Cardiac muscle cell (in vitro differentiated cells and primary cell): ENCODE data around the gene ZNF76. TPM values are rescaled to one million over a fixed set of nuclear protein-coding genes. Genes with fewer than 3 reads are reported as not detected.

ENCODE experiments used
- DNase-seq, 2 donors: peaks; one replicate each; pipeline versions ENCODE4 v3.0.0 to v3.0.0-alpha.2; 2010 to 2017; ENCODE audit warnings: low read depth in 1 of 2, low spot score in 1 of 2
- H3K27ac ChIP-seq: fragments of 200-600 bp; sonication (generic); 2 replicates; pipeline ENCODE4 v1.5.1; 2016
- H3K27me3 ChIP-seq: fragments of 200-600 bp; sonication (generic); 2 replicates; pipeline ENCODE4 v1.6.0; 2016; ENCODE audit warnings: control low read depth
- H3K36me3 ChIP-seq: fragments of 200-600 bp; sonication (generic); 2 replicates; pipeline ENCODE4 v1.5.1; 2016; ENCODE audit warnings: control low read depth
- H3K4me1 ChIP-seq: fragments of 200-600 bp; sonication (generic); 2 replicates; pipeline ENCODE4 v1.8.1; 2017; ENCODE audit warnings: low read depth, mild to moderate bottlenecking, mixed run types
- H3K4me3 ChIP-seq: fragments of 200-600 bp; sonication (generic); 2 replicates; pipeline ENCODE4 v1.5.1; 2016; ENCODE audit warnings: mild to moderate bottlenecking
- H3K9me3 ChIP-seq: fragments of 200-600 bp; sonication (generic); 2 replicates; pipeline ENCODE4 v1.5.1; 2017; ENCODE audit warnings: low read depth, mild to moderate bottlenecking, control low read depth
- polyA plus RNA-seq: library from polyadenylated mRNA; unstranded; fragments of >200 nt; fragmentation: Nextera tagmentation; extraction: Ambion mirVana; gene quantifications from 2 replicates; pipeline ENCODE4 v1.2.1, GENCODE V29; 2016
- total RNA-seq: library from RNA; depleted of rRNA; stranded (reverse); fragments of >200 nt; gene quantifications from 2 replicates; pipeline ENCODE4 v1.2.3, GENCODE V29; 2016
- TF ChIP-seq, protein P1 (sequence below): IDR thresholded peaks from 2 replicates; pipeline ENCODE4 v1.5.1; 2012; ENCODE audit warnings: low read depth, mild to moderate bottlenecking, low read length

Gene ZNF76
- total and polyA plus RNA-seq, 2 experiments from 2014 or later: 46.2 to 59.6 TPM

DNA sequence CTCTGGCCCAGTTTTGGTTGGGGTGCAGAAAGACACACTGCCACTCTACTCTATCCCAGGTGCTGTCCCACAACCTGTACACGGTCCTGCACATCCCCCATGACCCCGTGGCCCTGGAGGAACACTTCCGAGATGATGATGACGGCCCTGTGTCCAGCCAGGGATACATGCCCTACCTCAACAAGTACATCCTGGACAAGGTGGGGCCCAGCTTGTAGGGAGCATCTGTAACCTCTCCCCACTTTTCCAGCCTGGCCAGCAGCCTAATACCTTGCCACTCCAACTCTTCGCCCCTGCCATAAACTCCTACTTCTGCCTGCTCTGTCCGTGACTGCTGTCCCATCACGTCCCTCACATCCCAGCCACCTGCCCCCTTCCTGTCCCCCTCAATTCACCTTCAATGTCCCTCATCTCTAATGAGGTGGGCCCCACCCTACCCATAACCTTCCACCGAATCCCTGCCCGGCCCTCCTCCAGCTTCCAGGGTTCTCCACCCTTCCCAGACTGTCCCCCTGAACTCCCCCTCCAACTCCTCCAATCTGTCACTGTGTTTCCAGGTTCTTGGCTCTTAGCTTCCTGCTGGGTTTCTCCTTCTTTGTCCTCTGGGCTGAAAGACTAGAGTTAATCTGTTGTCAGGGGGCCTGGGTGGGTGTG, 50.2 kb downstream of the ZNF76 start:
- H3K4me3 ChIP-seq: no peak overlapping the region
- H3K4me1 ChIP-seq: no peaks in the 10 kb centered on the region
- TF ChIP-seq, protein P1, sequence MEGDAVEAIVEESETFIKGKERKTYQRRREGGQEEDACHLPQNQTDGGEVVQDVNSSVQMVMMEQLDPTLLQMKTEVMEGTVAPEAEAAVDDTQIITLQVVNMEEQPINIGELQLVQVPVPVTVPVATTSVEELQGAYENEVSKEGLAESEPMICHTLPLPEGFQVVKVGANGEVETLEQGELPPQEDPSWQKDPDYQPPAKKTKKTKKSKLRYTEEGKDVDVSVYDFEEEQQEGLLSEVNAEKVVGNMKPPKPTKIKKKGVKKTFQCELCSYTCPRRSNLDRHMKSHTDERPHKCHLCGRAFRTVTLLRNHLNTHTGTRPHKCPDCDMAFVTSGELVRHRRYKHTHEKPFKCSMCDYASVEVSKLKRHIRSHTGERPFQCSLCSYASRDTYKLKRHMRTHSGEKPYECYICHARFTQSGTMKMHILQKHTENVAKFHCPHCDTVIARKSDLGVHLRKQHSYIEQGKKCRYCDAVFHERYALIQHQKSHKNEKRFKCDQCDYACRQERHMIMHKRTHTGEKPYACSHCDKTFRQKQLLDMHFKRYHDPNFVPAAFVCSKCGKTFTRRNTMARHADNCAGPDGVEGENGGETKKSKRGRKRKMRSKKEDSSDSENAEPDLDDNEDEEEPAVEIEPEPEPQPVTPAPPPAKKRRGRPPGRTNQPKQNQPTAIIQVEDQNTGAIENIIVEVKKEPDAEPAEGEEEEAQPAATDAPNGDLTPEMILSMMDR: no peak
- no peak for DNase-seq
- no peaks in the 10 kb centered on the region for H3K9me3 ChIP-seq
- no peaks in the 10 kb centered on the region for H3K36me3 ChIP-seq
- no peak overlapping the region for H3K27ac ChIP-seq
- H3K27me3 ChIP-seq: no peaks in the 10 kb centered on the region

DNA sequence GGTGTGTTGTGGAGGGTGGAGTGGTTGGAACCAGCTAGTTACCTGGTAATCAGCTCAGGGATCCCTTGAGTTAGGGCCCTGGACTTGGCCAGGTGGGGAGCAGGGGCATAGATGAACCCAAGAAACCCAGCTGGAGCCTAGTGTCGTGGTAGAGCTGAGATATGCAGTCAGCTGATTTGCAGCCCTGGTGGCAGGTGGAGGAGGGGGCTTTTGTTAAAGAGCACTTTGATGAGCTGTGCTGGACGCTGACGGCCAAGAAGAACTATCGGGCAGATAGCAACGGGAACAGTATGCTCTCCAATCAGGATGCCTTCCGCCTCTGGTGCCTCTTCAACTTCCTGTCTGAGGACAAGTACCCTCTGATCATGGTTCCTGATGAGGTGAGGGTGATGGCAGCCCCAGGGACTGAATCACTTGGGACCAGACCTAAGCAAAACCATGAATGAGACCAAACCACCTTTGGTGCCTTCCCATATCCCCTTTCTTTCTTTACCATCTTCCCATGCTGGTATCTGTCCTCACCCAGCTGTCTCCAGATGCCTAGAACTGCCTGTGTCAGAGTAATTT, 50.8 kb downstream of the ZNF76 start:
- no peak for DNase-seq
- Histone ChIP-seq H3K27me3 (peaks cover 4% of the 10 kb centered on the region), H3K4me1 (no peaks in the 10 kb centered on the region), H3K27ac (no peak overlapping the region), H3K9me3 (no peaks in the 10 kb centered on the region), H3K4me3 (no peak overlapping the region), H3K36me3 (no peaks in the 10 kb centered on the region)
- TF ChIP-seq, protein P1: no peak

DNA sequence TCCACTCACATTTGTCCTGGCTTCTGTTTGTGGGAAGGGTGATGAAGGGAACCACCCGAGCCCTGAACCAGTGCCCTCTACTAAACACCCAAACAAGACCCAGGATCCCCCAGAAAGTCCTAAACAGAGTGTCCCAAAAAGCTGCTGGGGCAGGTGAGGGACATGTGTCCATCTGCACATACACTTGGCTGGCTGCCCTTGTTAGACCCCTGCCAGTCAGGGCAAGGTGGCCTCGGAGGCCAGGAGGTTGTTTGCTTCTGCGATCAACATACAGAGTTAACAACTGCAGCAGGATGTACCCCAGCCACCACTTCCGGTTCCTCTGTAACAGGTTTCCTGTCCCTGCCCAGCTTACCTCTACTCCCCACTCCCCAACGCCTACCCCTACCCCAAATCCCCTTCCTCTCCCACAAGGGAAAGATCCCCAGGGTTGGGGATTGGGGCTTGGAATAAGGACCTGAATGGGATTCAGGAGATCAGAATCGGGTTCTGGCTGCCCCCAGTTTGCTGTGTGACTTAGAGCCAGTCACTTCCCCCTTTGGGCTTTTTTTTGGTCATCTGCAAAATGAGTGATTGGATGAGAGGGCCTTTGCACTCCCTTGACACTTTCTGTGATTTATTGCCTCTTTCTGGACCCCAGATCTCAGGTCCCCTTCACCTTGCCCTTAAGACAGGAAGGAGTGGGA, 52.0 kb downstream of the ZNF76 start:
- no peaks in the 10 kb centered on the region for H3K9me3 ChIP-seq
- H3K27ac ChIP-seq: no peak overlapping the region
- H3K4me1 ChIP-seq: no peaks in the 10 kb centered on the region
- H3K4me3 ChIP-seq: no peak overlapping the region
- TF ChIP-seq, protein P1: no peak
- peaks cover 10% of the 10 kb centered on the region for H3K27me3 ChIP-seq
- no peak for DNase-seq
- H3K36me3 ChIP-seq: no peaks in the 10 kb centered on the region

DNA sequence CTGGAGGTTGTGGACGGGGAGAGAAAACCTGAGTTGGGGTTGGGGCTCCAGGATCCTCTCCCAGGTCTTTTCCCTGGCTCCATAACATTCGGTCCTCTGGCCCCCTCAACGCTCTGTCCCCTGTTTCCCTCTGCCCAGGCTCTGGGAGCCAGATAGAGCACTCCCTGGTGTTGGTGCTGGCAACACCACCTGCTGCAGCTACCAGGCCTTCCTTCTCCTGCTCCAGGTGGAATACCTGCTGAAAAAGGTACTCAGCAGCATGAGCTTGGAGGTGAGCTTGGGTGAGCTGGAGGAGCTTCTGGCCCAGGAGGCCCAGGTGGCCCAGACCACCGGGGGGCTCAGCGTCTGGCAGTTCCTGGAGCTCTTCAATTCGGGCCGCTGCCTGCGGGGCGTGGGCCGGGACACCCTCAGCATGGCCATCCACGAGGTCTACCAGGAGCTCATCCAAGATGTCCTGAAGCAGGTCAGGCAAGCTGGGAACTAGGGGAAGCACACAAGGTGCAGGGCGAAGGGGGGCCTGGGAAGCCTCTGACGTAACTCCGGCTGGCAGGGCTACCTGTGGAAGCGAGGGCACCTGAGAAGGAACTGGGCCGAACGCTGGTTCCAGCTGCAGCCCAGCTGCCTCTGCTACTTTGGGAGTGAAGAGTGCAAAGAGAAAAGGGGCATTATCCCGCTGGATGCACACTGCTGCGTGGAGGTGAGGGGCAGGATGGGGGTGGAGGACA, 52.7 kb downstream of the ZNF76 start:
- H3K36me3 ChIP-seq: no peaks in the 10 kb centered on the region
- H3K4me1 ChIP-seq: no peaks in the 10 kb centered on the region
- no peaks in the 10 kb centered on the region for H3K9me3 ChIP-seq
- no peak overlapping the region for H3K27ac ChIP-seq
- TF ChIP-seq, protein P1: no peak
- no peak overlapping the region for H3K4me3 ChIP-seq
- DNase-seq: no peak
- peaks cover 17% of the 10 kb centered on the region for H3K27me3 ChIP-seq

DNA sequence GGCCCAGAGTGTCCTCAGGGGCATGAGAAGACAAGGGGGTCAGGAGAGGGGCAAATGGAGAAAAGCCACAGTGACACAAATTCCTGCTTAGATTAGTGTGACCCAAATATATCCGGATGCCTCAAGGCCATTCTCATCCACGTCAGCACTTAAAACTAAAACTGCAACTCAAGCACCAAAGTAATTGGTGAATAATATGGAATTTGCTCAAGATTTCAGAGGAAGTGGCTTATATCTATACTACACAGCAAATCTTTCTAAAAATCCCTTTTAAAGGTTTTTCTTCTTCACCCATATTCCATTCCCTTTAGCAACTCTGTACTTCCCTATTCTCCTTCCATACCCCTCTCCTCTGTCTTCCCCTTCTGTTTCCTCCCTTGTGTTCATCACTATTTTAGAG, 53.3 kb downstream of the ZNF76 start:
- Histone ChIP-seq H3K4me1 (no peaks in the 10 kb centered on the region), H3K4me3 (no peak overlapping the region), H3K27me3 (peaks cover 19% of the 10 kb centered on the region), H3K9me3 (no peaks in the 10 kb centered on the region), H3K27ac (no peak overlapping the region), H3K36me3 (no peaks in the 10 kb centered on the region)
- no peak for DNase-seq
- TF ChIP-seq, protein P1: no peak
